ENCODE results near the gene IAH1.

IAH1 gene

DNA sequence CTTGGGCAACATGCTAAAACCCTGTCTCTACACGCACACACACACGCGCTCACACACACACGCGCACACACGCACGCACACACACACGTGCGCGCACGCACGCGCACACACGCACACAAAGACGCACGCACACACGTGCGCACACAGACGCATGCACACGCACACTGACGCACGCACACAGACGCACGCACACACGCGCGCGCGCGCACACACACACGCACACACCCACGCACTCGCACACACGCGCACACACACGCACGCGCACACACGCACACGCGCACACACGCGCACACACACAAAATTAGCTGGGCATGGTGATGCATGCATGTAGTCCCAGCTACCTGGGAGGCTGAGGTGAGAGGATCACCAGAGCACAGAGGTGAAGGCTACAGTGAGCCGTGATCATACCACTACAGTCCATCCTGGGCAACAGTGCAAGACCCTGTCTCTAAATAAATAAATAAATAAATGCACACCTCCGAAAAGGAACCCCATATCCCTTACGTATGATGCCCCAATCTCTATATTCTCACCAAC lies 8.1 kb upstream of the IAH1 start:
- TF ChIP-seq, protein P1, sequence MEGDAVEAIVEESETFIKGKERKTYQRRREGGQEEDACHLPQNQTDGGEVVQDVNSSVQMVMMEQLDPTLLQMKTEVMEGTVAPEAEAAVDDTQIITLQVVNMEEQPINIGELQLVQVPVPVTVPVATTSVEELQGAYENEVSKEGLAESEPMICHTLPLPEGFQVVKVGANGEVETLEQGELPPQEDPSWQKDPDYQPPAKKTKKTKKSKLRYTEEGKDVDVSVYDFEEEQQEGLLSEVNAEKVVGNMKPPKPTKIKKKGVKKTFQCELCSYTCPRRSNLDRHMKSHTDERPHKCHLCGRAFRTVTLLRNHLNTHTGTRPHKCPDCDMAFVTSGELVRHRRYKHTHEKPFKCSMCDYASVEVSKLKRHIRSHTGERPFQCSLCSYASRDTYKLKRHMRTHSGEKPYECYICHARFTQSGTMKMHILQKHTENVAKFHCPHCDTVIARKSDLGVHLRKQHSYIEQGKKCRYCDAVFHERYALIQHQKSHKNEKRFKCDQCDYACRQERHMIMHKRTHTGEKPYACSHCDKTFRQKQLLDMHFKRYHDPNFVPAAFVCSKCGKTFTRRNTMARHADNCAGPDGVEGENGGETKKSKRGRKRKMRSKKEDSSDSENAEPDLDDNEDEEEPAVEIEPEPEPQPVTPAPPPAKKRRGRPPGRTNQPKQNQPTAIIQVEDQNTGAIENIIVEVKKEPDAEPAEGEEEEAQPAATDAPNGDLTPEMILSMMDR (conservative IDR thresholded peaks at IDR 0.05; ENCODE audit: low read depth, low read length): no peak
- H3K27ac ChIP-seq: no peak overlapping the region
- no peak overlapping the region for H2AFZ ChIP-seq (ENCODE audit: low read depth)
- H3K4me2 ChIP-seq: no peak overlapping the region
- H4K20me1 ChIP-seq (ENCODE audit: insufficient read depth): no peaks in the 10 kb centered on the region
- no peaks in the 10 kb centered on the region for H3K27me3 ChIP-seq (ENCODE audit: insufficient read depth, low read depth)
- H3K36me3 ChIP-seq (ENCODE audit: insufficient read depth): no peaks in the 10 kb centered on the region
- peaks cover 26% of the 10 kb centered on the region for H3K4me1 ChIP-seq (ENCODE audit: low read depth, poor library complexity, severe bottlenecking)
- no peak overlapping the region for H3K4me3 ChIP-seq (IDR thresholded peaks at IDR 0.05; ENCODE audit: insufficient read depth, low read depth, low read length)
- H3K79me2 ChIP-seq (ENCODE audit: insufficient read depth, low read depth): no peaks in the 10 kb centered on the region
- H3K9ac ChIP-seq: no peak overlapping the region

DNA sequence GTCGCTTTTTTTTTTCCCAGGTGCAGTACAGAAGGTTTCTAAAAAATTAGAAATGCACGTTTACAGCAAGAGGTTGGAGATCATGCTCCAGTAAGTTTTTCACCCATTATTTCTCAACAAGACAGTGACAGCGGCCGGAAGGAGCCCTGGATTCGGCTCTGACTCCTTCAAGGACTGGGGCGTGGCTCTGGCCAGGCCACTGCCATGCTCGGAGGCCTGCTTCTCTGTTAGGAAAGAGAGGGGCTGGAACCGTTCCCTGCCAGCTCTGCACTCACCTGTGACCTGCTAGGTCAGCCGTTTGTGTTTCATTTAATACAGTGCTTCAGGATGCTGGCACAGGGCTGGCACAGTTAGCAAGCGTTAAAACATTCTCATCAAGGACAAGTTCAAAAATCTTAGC lies 6.7 kb upstream of the IAH1 start:
- no peaks in the 10 kb centered on the region for H3K27me3 ChIP-seq (ENCODE audit: insufficient read depth, low read depth)
- no peak overlapping the region for H3K4me3 ChIP-seq (IDR thresholded peaks at IDR 0.05; ENCODE audit: insufficient read depth, low read depth, low read length)
- no peak overlapping the region for H3K4me2 ChIP-seq
- H3K27ac ChIP-seq: no peak overlapping the region
- no peak overlapping the region for H3K9ac ChIP-seq
- TF ChIP-seq, protein P1 (conservative IDR thresholded peaks at IDR 0.05; ENCODE audit: low read depth, low read length): no peak
- no peaks in the 10 kb centered on the region for H3K36me3 ChIP-seq (ENCODE audit: insufficient read depth)
- no peaks in the 10 kb centered on the region for H4K20me1 ChIP-seq (ENCODE audit: insufficient read depth)
- no peak overlapping the region for H2AFZ ChIP-seq (ENCODE audit: low read depth)
- no peaks in the 10 kb centered on the region for H3K79me2 ChIP-seq (ENCODE audit: insufficient read depth, low read depth)
- H3K4me1 ChIP-seq (ENCODE audit: low read depth, poor library complexity, severe bottlenecking): peaks cover 17% of the 10 kb centered on the region

DNA sequence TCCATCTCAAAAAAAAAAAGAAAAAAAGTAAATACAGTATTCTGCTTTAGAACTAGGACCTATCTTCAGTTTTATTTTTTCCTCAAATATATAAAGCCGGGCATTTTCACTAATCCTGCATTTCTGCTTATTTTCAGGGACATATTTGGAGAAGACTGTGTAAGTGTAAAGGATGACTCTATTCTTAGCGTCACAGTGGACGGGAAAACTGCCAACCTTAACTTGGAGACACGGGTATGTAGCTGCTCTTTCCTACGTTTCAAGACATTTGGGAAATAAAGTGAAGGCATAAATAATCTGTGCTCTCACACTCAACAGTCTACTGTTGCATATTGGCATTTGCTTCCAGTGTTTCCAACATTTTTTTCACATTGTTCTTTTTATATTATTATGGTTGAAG lies 3.1 kb upstream of the IAH1 start:
- H3K27ac ChIP-seq: no peak overlapping the region
- H3K4me3 ChIP-seq (IDR thresholded peaks at IDR 0.05; ENCODE audit: insufficient read depth, low read depth, low read length): no peak overlapping the region
- H3K36me3 ChIP-seq (ENCODE audit: insufficient read depth): no peaks in the 10 kb centered on the region
- H3K27me3 ChIP-seq (ENCODE audit: insufficient read depth, low read depth): no peaks in the 10 kb centered on the region
- H4K20me1 ChIP-seq (ENCODE audit: insufficient read depth): no peaks in the 10 kb centered on the region
- H3K79me2 ChIP-seq (ENCODE audit: insufficient read depth, low read depth): no peaks in the 10 kb centered on the region
- H3K4me2 ChIP-seq: no peak overlapping the region
- TF ChIP-seq, protein P1 (conservative IDR thresholded peaks at IDR 0.05; ENCODE audit: low read depth, low read length): no peak
- no peak overlapping the region for H2AFZ ChIP-seq (ENCODE audit: low read depth)
- H3K4me1 ChIP-seq (ENCODE audit: low read depth, poor library complexity, severe bottlenecking): peaks cover 4% of the 10 kb centered on the region
- no peak overlapping the region for H3K9ac ChIP-seq

DNA sequence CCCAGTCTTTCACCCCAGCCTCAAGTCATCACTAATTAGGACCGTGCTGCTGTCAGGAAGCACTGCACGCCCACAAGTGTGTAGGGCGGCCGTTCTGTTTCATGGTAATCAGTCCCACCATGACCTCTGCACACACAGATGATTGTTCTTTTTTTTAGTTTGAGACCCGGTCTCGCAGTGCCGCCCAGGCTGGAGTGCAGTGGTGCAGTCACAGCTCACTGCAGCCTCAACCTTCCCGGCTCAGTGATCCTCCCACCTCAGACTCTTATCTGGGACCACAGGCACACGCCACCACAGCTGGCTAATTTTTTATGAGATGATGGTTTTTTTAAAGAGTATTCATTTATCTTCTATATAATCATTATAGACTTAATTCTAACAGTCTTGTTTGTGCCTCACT lies 1.8 kb upstream of the IAH1 start:
- H3K27ac ChIP-seq: no peak overlapping the region
- no peak overlapping the region for H3K4me2 ChIP-seq
- no peaks in the 10 kb centered on the region for H3K79me2 ChIP-seq (ENCODE audit: insufficient read depth, low read depth)
- H3K4me3 ChIP-seq (IDR thresholded peaks at IDR 0.05; ENCODE audit: insufficient read depth, low read depth, low read length): no peak overlapping the region
- no peaks in the 10 kb centered on the region for H4K20me1 ChIP-seq (ENCODE audit: insufficient read depth)
- TF ChIP-seq, protein P1 (conservative IDR thresholded peaks at IDR 0.05; ENCODE audit: low read depth, low read length): no peak
- H2AFZ ChIP-seq (ENCODE audit: low read depth): no peak overlapping the region
- H3K27me3 ChIP-seq (ENCODE audit: insufficient read depth, low read depth): no peaks in the 10 kb centered on the region
- peaks cover 4% of the 10 kb centered on the region for H3K4me1 ChIP-seq (ENCODE audit: low read depth, poor library complexity, severe bottlenecking)
- H3K36me3 ChIP-seq (ENCODE audit: insufficient read depth): no peaks in the 10 kb centered on the region
- H3K9ac ChIP-seq: no peak overlapping the region
